HG03571 (cell line): ENCODE measurements around the gene TBX21.
"Not testable (repeated sequence)": the region's sequence is repeated elsewhere in the genome, so short reads cannot be mapped to it uniquely, and the experiment has no call there.

Source experiments
- ATAC-seq: cut with Tn5 transposase; IDR thresholded peaks from one replicate; pipeline ENCODE4 v1.9.1; 2021; ENCODE audit not compliant: unreplicated experiment

Gene TBX21

GRCh38 chr17:47762728-47763127, 29.7 kb downstream of the TBX21 start:
- ATAC-seq: no peak

GRCh38 chr17:47763913-47764582, 31.0 kb downstream of the TBX21 start:
- ATAC-seq: no peak

- ATAC-seq: not testable (repeated sequence)
These were observed 40.6 kb downstream of the TBX21 start for GRCh38 chr17:47773649-47774048.

- no peak for ATAC-seq
These were observed 41.3 kb downstream of the TBX21 start for GRCh38 chr17:47774331-47774730.

- ATAC-seq: no peak
These were observed 42.0 kb downstream of the TBX21 start for GRCh38 chr17:47774987-47775580.

- no peak for ATAC-seq
These were observed 43.5 kb downstream of the TBX21 start for GRCh38 chr17:47776330-47777197.

GRCh38 chr17:47778184-47778635, 45.2 kb downstream of the TBX21 start:
- ATAC-seq: no peak

GRCh38 chr17:47781397-47781796, 48.4 kb downstream of the TBX21 start:
- ATAC-seq: no peak

- no peak for ATAC-seq
These were observed 52.6 kb downstream of the TBX21 start for GRCh38 chr17:47785538-47786123.

- no peak for ATAC-seq
These were observed 56.9 kb downstream of the TBX21 start for GRCh38 chr17:47789611-47790561.

- no peak for ATAC-seq
These were observed 58.0 kb downstream of the TBX21 start for GRCh38 chr17:47791025-47791424.

- ATAC-seq: no peak
These were observed 59.4 kb downstream of the TBX21 start for GRCh38 chr17:47792457-47792856.

GRCh38 chr17:47792979-47793378, 59.9 kb downstream of the TBX21 start:
- no peak for ATAC-seq
